ENCODE results near the gene MLKL.
"Not testable (repeated sequence)": the region's sequence is repeated elsewhere in the genome, so short reads cannot be mapped to it uniquely, and the experiment has no call there.

DNA sequence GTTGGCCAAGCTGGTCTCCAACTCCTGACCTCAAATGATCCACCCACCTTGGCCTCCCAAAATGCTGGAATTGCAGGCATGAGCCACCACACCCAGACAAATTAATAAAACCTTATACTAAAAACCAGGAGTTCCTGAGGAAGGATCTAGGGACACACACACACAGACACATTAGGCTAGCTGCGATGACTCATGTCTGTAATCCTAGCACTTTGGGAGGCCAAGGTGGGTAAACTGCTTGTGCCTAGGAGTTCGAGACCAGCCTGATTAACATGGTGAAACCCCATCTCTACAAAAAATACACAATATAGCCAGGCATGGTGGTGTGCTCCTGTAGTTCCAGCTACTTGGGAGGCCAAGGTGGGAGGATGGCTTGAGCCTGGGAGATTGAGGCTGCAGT is 47.8 kb downstream of the MLKL start:
- TF ChIP-seq EZH2 (IDR thresholded peaks at IDR 0.05; ENCODE audit: borderline replicate concordance, low read length) = not testable (repeated sequence)
- TF ChIP-seq, protein P1, sequence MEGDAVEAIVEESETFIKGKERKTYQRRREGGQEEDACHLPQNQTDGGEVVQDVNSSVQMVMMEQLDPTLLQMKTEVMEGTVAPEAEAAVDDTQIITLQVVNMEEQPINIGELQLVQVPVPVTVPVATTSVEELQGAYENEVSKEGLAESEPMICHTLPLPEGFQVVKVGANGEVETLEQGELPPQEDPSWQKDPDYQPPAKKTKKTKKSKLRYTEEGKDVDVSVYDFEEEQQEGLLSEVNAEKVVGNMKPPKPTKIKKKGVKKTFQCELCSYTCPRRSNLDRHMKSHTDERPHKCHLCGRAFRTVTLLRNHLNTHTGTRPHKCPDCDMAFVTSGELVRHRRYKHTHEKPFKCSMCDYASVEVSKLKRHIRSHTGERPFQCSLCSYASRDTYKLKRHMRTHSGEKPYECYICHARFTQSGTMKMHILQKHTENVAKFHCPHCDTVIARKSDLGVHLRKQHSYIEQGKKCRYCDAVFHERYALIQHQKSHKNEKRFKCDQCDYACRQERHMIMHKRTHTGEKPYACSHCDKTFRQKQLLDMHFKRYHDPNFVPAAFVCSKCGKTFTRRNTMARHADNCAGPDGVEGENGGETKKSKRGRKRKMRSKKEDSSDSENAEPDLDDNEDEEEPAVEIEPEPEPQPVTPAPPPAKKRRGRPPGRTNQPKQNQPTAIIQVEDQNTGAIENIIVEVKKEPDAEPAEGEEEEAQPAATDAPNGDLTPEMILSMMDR (IDR thresholded peaks at IDR 0.05; ENCODE audit: low read length) = not testable (repeated sequence)

All from OCI-LY1 (cell line).